SK-N-SH treated with all-trans-retinoic acid at 6 μM for 48 hours (cell line): ENCODE data around the gene RNASEH1.

ENCODE experiments used
- ARNTL ChIP-seq: fragments of 450-650 bp; formaldehyde crosslinking; IDR thresholded peaks from 2 replicates; pipeline ENCODE4 v1.5.0; 2020; ENCODE audit warnings: low read depth, mild to moderate bottlenecking, moderate library complexity, borderline replicate concordance
- CREB5 ChIP-seq: fragments of 250-450 bp; sonication (Bioruptor Pico); IDR thresholded peaks from 2 replicates; pipeline ENCODE4 v1.5.1; 2020; ENCODE audit warnings: low read depth, mild to moderate bottlenecking, moderate library complexity
- CSDC2 ChIP-seq: fragments of 250-450 bp; sonication (Bioruptor Pico); IDR thresholded peaks from 2 replicates; pipeline ENCODE4 v1.5.0; 2020; ENCODE audit warnings: mild to moderate bottlenecking, moderate library complexity
- CSRNP3 ChIP-seq: fragments of 250-450 bp; sonication (Bioruptor Pico); IDR thresholded peaks from 2 replicates; pipeline ENCODE4 v1.5.1; 2021; ENCODE audit warnings: mild to moderate bottlenecking, moderate library complexity
- ISL1 ChIP-seq: fragments of 250-450 bp; sonication (Bioruptor Pico); IDR thresholded peaks from 2 replicates; pipeline ENCODE4 v2.1.2; 2022; ENCODE audit warnings: mild to moderate bottlenecking, moderate library complexity
- OSR1 ChIP-seq: fragments of 250-450 bp; sonication (Bioruptor Pico); IDR thresholded peaks from 2 replicates; pipeline ENCODE4 v1.8.0; 2022; ENCODE audit warnings: moderate library complexity, mild to moderate bottlenecking, inconsistent platforms
- PATZ1 ChIP-seq: fragments of 250-450 bp; sonication (Bioruptor Pico); IDR thresholded peaks from 2 replicates; pipeline ENCODE4 v1.8.0; 2020; ENCODE audit warnings: mild to moderate bottlenecking, moderate library complexity, borderline replicate concordance
- POU6F1 ChIP-seq: fragments of 250-450 bp; sonication (Bioruptor Pico); IDR thresholded peaks from 2 replicates; pipeline ENCODE4 v1.8.0; 2021; ENCODE audit warnings: low read depth, mild to moderate bottlenecking, moderate library complexity, borderline replicate concordance
- RARB ChIP-seq: fragments of 250-450 bp; sonication (Bioruptor Pico); IDR thresholded peaks from 2 replicates; pipeline ENCODE4 v1.8.0; 2021; ENCODE audit warnings: mild to moderate bottlenecking, moderate library complexity
- SNAI2 ChIP-seq: fragments of 250-450 bp; sonication (Bioruptor Pico); IDR thresholded peaks from 2 replicates; pipeline ENCODE4 v1.5.0; 2020; ENCODE audit warnings: mild to moderate bottlenecking, moderate library complexity
- TCF4 ChIP-seq: fragments of 250-450 bp; sonication (Bioruptor Pico); IDR thresholded peaks from 2 replicates; pipeline ENCODE4 v1.8.0; 2021; ENCODE audit warnings: mild to moderate bottlenecking, moderate library complexity, borderline replicate concordance
- ZFP3 ChIP-seq: fragments of 250-450 bp; sonication (Bioruptor Pico); IDR thresholded peaks from 2 replicates; pipeline ENCODE4 v1.5.0; 2020; ENCODE audit warnings: mild to moderate bottlenecking, moderate library complexity
- ZFP30 ChIP-seq: fragments of 450-650 bp; formaldehyde crosslinking; IDR thresholded peaks from 2 replicates; pipeline ENCODE4 v1.5.0; 2022; ENCODE audit warnings: mild to moderate bottlenecking, moderate library complexity
- ZNF70 ChIP-seq: fragments of 450-650 bp; formaldehyde crosslinking; IDR thresholded peaks from 2 replicates; pipeline ENCODE4 v1.5.0; 2020; ENCODE audit warnings: mild to moderate bottlenecking, moderate library complexity

- TF ChIP-seq CSRNP3 (CRISPR knock-in tag) (no peak), CREB5 (no peak), POU6F1 (CRISPR knock-in tag) (no peak), PATZ1 (CRISPR knock-in tag) (no peak), CSDC2 (CRISPR knock-in tag) (no peak), ARNTL (CRISPR knock-in tag) (no peak), SNAI2 (CRISPR knock-in tag) (no peak), ZFP30 (CRISPR knock-in tag) (no peak), OSR1 (CRISPR knock-in tag) (no peak), ISL1 (CRISPR knock-in tag) (no peak), RARB (CRISPR knock-in tag) (no peak), ZFP3 (no peak), TCF4 (CRISPR knock-in tag) (no peak), ZNF70 (CRISPR knock-in tag) (no peak)
These were observed 31.0 kb upstream of the RNASEH1 start for GRCh38 chr2:3589086-3589485.
